Daoy (cell line): ENCODE measurements around the gene GTF3C1. TPM values are rescaled to one million over a fixed set of nuclear protein-coding genes. Genes with fewer than 3 reads are reported as not detected.
A peak's percentile ranks its signal among the peaks of the same experiment; 100 is the strongest.
"Not testable (repeated sequence)": the region's sequence is repeated elsewhere in the genome, so short reads cannot be mapped to it uniquely, and the experiment has no call there.

Experiments
- DNase-seq: peaks from one replicate; pipeline ENCODE4 v3.0.0-alpha.2; 2015; ENCODE audit warnings: low read depth
- total RNA-seq: library from RNA; depleted of rRNA; stranded (reverse); fragments of >200 nt; shearing (Covaris generic); gene quantifications from 2 replicates; pipeline ENCODE4 v1.2.3, GENCODE V29; 2014

GTF3C1 gene
- total RNA-seq, 1 experiment from 2014 or later = 46.9 TPM

- no peak for DNase-seq
Observed at GRCh38 chr16:27444015-27444414, 105.7 kb downstream of the GTF3C1 start.

GRCh38 chr16:27441998-27442397 lies 107.7 kb downstream of the GTF3C1 start:
- no peak for DNase-seq

- no peak for DNase-seq
Observed at GRCh38 chr16:27441276-27441675, 108.4 kb downstream of the GTF3C1 start.

GRCh38 chr16:27439271-27440018 lies 110.3 kb downstream of the GTF3C1 start:
- DNase-seq = no peak

GRCh38 chr16:27437946-27438345 lies 111.8 kb downstream of the GTF3C1 start:
- no peak for DNase-seq

GRCh38 chr16:27436921-27437650 lies 112.6 kb downstream of the GTF3C1 start:
- no peak for DNase-seq

- no peak for DNase-seq
Observed at GRCh38 chr16:27436065-27436464, 113.6 kb downstream of the GTF3C1 start.

- not testable (repeated sequence) for DNase-seq
Observed at GRCh38 chr16:27435146-27435545, 114.6 kb downstream of the GTF3C1 start.

GRCh38 chr16:27434141-27435051 lies 115.3 kb downstream of the GTF3C1 start:
- DNase-seq = no peak

GRCh38 chr16:27433636-27434035 lies 116.1 kb downstream of the GTF3C1 start:
- DNase-seq = no peak

- not testable (repeated sequence) for DNase-seq
Observed at GRCh38 chr16:27433191-27433590, 116.5 kb downstream of the GTF3C1 start.

GRCh38 chr16:27432558-27432957 lies 117.2 kb downstream of the GTF3C1 start:
- DNase-seq = peak; percentile 63

- DNase-seq = peak; percentile 62
Observed at GRCh38 chr16:27431773-27432532, 117.8 kb downstream of the GTF3C1 start.

- DNase-seq = no peak
Observed at GRCh38 chr16:27430923-27431484, 118.7 kb downstream of the GTF3C1 start.

- no peak for DNase-seq
Observed at GRCh38 chr16:27430512-27430911, 119.2 kb downstream of the GTF3C1 start.

- no peak for DNase-seq
Observed at GRCh38 chr16:27429981-27430441, 119.7 kb downstream of the GTF3C1 start.

GRCh38 chr16:27429330-27429871 lies 120.3 kb downstream of the GTF3C1 start:
- DNase-seq = no peak

GRCh38 chr16:27428026-27428785 lies 121.5 kb downstream of the GTF3C1 start:
- DNase-seq = no peak

GRCh38 chr16:27427538-27427937 lies 122.2 kb downstream of the GTF3C1 start:
- DNase-seq = no peak
